GM19452 (cell line): Measurements from ENCODE around the gene MYBBP1A.

ENCODE experiments used
- ATAC-seq: cut with Tn5 transposase; IDR thresholded peaks from one replicate; pipeline ENCODE4 v1.9.1; 2021; ENCODE audit not compliant: unreplicated experiment

Gene MYBBP1A

GRCh38 chr17:4551796-4552525, 3.2 kb downstream of the MYBBP1A start:
- no peak for ATAC-seq

- ATAC-seq: no peak
Observed at GRCh38 chr17:4551141-4551540, 4.0 kb downstream of the MYBBP1A start.

GRCh38 chr17:4550534-4551039, 4.6 kb downstream of the MYBBP1A start:
- no peak for ATAC-seq

- ATAC-seq: no peak
Observed at GRCh38 chr17:4549781-4550533, 5.2 kb downstream of the MYBBP1A start.

- no peak for ATAC-seq
Observed at GRCh38 chr17:4548721-4549531, 6.3 kb downstream of the MYBBP1A start.

GRCh38 chr17:4548061-4548461, 7.1 kb downstream of the MYBBP1A start:
- ATAC-seq: no peak

GRCh38 chr17:4547118-4547906, 7.9 kb downstream of the MYBBP1A start:
- no peak for ATAC-seq

GRCh38 chr17:4545217-4545951, 9.8 kb downstream of the MYBBP1A start:
- ATAC-seq: no peak

GRCh38 chr17:4544951-4545216, 10.3 kb downstream of the MYBBP1A start:
- no peak for ATAC-seq

GRCh38 chr17:4544135-4544950, 10.8 kb downstream of the MYBBP1A start:
- ATAC-seq: no peak

GRCh38 chr17:4543557-4544026, 11.6 kb downstream of the MYBBP1A start:
- no peak for ATAC-seq

GRCh38 chr17:4542726-4543191, 12.4 kb downstream of the MYBBP1A start:
- no peak for ATAC-seq

GRCh38 chr17:4542003-4542725, 13.0 kb downstream of the MYBBP1A start:
- no peak for ATAC-seq

- no peak for ATAC-seq
Observed at GRCh38 chr17:4541328-4542002, 13.7 kb downstream of the MYBBP1A start.

- ATAC-seq: no peak
Observed at GRCh38 chr17:4540687-4541327, 14.4 kb downstream of the MYBBP1A start.

- ATAC-seq: no peak
Observed at GRCh38 chr17:4540224-4540651, 14.9 kb downstream of the MYBBP1A start.

GRCh38 chr17:4539576-4540223, 15.5 kb downstream of the MYBBP1A start:
- no peak for ATAC-seq
